ENCODE data around the gene CUTC.

The CUTC gene

GRCh38 chr10:99804471-99804870 lies 72.4 kb downstream of the CUTC start:
- Mint-ChIP-seq H3K36me3 (peaks cover 21 to 36% of the 10 kb centered on the region in 2 donors), H3K9me3 (no peaks in the 10 kb centered on the region), H3K4me3 (no peak overlapping the region), H3K4me1 (no peaks in the 10 kb centered on the region), H3K27ac (no peak overlapping the region), H3K27me3 (no peaks in the 10 kb centered on the region)
- no peak for DNase-seq
- ATAC-seq (replicated peaks): no peak

GRCh38 chr10:99805190-99805589 lies 73.2 kb downstream of the CUTC start:
- no peak overlapping the region for H3K27ac Mint-ChIP-seq
- H3K4me3 Mint-ChIP-seq: no peak overlapping the region
- H3K9me3 Mint-ChIP-seq: no peaks in the 10 kb centered on the region
- DNase-seq: no peak
- H3K4me1 Mint-ChIP-seq: no peaks in the 10 kb centered on the region
- no peak for ATAC-seq (replicated peaks)
- H3K27me3 Mint-ChIP-seq: no peaks in the 10 kb centered on the region
- peaks cover 22 to 43% of the 10 kb centered on the region in 2 donors for H3K36me3 Mint-ChIP-seq

Data from stimulated activated naive B cell treated with anti-CD40 and anti-IgM and Interleukin-4, amounts not matched to agents 10 μg/mL and 1 μg/mL and 100 μg/mL, for 72 hours (primary cell).